Measurements from ENCODE around the gene LRRC17. TPM values are rescaled to one million over a fixed set of nuclear protein-coding genes. Genes with fewer than 3 reads are reported as not detected.

LRRC17 gene, protein sequence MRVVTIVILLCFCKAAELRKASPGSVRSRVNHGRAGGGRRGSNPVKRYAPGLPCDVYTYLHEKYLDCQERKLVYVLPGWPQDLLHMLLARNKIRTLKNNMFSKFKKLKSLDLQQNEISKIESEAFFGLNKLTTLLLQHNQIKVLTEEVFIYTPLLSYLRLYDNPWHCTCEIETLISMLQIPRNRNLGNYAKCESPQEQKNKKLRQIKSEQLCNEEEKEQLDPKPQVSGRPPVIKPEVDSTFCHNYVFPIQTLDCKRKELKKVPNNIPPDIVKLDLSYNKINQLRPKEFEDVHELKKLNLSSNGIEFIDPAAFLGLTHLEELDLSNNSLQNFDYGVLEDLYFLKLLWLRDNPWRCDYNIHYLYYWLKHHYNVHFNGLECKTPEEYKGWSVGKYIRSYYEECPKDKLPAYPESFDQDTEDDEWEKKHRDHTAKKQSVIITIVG
- total RNA-seq (2014; rRNA removed) = 1,139 and 1,308 TPM in 2 replicates
- polyA plus RNA-seq (2012) = 473 TPM

DNA sequence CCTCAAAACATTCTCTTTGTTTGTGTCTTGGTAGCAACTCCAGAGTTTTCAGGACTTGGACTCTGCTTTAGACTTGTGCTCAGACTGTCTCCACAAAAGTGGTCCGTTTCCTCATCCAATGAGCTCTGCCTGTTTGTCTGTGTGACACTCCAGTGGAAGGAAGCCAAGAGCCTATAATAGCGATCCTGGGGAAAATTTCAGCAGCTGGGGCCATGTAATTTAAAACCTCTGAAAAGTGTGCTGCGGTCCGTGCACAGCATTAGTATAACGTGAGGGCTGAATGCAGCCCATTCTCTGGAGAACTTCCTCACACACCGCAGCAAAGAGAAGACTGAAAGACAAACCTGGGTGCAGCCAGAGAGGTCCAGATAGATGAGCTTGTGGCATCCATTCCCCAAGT lies at the start of gene LRRC17:
Gene LRRC17 (plus strand): TSS at position 259 of the 400 bp plus-strand sequence. CDS start 20,914 bp downstream, outside the sequence.
- peak; percentile 100 for DNase-seq (ENCODE audit: low read depth)

DNA sequence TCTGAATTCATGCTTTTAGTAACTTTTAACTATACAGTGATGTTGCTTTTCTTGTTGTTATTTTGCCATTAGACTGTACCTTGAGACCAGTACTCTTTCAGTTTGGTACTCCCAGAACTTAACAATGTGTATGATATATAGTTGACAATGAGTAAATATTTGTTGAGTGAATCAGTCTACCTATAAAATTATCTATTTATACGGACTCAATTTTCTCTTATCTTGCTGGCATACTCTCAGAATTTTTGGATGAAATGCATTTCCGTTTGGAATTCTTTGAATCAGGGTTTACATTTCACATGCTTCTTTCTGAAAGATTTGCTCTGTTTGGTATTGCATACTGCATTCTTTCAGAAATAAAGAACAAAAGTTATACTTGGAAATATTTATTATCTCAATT lies 47.8 kb upstream of the LRRC17 start:
- DNase-seq (ENCODE audit: low read depth) = no peak

DNA sequence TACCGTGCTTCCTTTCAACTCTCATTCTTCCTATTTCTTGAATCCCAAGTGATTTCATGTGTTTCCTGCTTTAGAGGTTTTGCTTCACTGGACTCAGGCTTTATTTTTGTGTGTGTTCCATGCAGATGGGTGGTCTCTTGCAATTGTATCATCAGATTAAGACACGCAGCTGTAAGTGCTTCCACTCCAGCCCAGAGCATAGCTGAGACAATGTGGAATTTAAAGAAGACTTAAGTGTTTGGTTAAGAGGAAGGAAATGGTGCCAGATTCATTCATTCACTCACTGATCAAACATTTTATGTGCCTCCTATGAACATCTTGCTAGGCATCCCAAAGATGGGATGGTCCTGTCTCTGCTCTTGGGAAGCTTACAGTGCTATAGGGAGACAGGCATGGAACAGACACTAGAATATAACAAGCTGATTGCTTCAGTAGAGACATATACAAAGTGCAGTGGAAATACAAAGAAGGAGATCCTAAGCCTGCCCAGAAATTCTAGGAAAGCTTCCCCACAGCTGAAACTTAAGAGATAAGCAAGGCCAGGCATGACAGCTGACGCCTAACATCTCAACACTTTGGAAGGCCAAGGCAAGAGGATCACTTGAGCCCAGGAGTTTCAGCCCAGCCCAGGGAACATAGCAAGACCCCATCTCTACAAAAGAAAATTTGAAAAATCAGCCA lies 46.1 kb upstream of the LRRC17 start:
- no peak for DNase-seq (ENCODE audit: low read depth)

DNA sequence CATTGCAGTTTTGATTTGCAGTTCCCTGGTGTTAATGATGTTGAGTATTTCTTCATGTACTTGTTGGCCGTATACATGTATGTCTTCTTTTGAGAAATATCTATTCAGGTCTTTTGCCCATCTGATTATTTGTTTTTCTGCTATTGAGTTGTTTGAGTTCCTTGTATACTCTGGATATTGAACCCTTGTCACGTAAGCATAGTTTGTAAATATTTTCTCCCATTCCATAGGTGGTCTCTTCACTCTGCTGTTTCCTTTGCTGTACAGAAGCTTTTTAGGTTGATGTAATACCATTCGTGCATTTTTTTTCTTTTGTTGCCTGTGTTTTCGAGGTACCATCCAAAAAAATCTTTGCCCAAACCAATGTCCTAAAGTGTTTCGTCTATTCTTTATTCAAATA lies 43.6 kb upstream of the LRRC17 start:
- no peak for DNase-seq (ENCODE audit: low read depth)

DNA sequence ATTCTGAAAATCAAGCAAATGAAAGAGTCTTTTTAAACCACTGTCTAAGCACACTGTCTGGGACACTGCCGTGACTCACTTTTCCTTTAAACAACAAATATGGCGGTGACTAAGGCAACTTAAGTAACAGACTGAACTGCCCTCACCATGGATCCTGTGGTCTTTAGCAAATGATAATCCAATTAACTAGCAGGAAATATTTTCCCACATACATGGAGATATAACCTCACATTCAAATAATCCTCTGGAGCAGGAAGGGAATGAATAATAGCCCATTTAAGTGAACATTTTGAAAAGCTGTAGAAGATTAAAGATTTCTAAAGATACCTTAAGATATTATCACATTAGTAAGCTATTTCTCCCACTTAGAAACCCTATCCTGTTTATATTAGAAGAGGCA lies 40.3 kb upstream of the LRRC17 start:
- peak; percentile 99 for DNase-seq (ENCODE audit: low read depth)

DNA sequence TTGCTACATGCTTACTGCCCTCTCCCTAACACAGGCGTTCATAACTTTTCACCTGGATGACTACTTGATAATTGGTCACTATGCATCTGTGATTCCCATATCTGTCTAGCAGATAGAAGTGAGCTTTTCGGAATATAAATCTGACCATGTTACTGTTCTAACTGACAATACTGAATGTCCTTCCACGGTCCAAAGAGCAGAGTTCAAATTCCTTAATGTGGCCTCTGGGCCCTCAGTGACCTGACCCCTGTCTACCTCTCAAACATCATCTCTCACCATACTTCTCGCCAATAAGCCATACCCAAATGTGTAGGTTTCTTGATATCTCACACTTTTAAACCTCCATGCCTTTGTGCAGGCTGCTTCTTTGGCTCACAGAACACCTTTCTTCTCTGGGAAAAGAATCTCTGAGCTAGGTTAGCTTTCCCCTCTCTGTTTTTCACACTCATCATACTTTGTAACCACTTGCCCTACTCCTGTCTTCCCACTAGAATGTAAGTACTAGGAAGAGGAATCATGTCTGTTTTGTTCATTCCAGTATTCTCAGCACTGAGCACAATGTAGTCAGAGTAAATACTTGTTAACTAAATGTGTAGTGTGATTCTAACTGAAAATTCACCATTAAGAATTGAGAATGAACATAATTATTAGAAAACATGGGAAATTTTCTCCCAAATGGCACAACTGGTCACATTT lies 39.2 kb upstream of the LRRC17 start:
- no peak for DNase-seq (ENCODE audit: low read depth)

DNA sequence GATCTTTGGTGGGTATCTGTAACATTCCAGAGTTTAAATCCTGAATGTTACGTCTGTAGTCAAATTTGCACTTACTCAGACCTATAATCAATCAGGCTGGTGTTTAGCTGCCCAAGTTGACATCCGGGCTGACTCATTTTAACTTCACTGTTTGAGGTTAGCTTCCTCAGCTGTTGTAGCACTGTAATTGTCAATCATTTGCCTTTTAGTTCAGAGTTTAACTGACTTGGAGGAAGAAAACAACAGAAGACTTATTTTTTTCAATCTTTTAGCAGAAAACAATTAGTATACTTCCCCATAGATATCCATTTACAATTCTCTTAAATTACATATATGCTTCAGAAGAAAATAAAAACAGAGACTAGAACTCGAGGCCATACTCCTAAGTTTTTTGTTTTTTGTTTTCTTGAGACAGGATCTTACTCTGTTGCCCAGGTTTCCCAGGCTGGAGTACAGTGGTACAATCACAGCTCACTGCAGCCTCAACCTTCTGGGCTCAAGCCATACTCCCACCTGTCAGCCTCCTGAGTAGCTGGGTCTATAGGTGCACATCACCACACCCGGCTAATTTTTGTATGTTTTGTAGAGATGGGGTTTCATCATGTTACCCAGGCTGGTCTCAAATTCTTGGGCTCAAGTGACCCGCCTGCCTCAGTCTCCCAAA lies 38.5 kb upstream of the LRRC17 start:
- peak; percentile 100 for DNase-seq (ENCODE audit: low read depth)

DNA sequence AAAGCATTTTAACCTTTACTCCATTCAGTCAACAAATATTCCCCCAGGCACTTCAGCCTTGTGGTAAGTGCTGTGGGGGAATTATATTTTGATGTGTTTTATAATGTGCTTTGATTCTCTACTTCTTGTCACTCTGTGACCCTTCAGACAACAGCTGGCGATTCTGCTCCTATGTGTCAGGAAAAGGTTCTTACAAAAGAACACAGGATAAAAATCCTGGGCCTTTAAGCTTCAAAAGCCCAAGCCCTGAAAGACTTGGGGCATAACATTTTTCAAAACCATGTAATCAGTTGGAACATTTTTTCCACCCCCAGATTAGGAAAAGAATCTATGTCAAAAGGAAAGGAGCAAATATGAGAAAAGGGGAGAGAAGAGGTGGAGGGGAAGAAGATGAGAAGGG lies 37.8 kb upstream of the LRRC17 start:
- peak; percentile 94 for DNase-seq (ENCODE audit: low read depth)

DNA sequence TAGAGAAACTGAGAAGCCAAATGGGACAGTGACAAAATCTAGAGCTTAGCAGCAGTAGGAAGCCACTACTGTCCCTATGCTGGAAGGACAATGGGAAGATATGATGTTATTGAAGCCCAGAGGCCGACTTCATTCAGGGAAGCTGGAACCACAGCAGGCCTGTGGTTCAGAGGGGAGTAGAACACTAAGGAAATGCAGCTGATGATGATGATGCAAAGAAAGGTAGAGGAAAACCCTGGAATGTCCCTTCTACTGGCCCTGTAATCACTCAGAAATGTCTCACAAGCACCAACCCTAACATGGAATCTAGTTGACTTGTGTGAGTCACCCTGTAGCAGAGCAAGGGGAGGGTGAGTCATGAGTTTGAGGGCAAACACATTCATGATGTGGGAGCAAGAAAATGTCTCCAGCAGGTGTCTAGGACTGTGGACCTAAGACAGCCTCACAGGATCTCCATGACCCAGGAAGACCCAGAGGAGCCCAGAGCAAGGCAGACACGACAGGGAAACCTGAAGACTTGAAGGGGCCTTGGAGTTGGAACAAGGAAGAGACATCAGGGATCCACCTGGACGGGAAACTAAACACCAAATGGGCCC lies 37.0 kb upstream of the LRRC17 start:
- DNase-seq (ENCODE audit: low read depth) = peak; percentile 100

DNA sequence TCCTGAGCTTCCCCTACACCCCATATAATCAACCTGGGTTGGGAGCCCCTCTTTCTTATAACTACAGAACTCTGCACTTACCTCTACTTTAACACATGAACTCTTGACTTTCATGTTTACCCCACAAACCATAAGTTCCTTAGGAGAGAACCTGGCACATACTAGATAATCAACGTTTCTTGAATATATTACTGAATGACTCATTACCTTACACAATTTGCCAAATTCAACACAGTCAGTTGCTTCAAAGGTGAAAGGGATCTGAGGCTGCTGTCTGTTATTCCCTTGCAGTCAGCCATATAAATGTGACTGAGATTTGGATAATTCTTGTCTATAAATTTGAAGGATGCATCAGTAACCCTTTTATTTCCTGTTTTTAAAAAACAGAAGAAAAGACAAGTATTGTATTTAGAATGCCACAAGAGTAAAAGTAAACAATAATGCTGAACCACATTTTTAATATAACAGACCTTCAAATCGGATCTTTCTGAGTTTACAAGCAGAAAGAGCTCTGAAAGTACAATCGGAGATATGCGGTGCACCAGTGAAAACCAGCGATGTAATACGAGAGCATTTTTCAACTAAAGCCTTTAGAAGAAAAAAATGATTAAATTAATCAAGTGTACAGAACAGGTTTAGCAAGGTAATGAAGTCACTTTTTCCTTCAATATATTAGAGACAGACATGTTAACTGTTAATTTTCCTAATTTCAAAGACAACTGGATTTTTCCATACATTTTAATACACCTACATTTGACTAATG lies 29.5 kb upstream of the LRRC17 start:
- DNase-seq (ENCODE audit: low read depth) = peak; percentile 71

DNA sequence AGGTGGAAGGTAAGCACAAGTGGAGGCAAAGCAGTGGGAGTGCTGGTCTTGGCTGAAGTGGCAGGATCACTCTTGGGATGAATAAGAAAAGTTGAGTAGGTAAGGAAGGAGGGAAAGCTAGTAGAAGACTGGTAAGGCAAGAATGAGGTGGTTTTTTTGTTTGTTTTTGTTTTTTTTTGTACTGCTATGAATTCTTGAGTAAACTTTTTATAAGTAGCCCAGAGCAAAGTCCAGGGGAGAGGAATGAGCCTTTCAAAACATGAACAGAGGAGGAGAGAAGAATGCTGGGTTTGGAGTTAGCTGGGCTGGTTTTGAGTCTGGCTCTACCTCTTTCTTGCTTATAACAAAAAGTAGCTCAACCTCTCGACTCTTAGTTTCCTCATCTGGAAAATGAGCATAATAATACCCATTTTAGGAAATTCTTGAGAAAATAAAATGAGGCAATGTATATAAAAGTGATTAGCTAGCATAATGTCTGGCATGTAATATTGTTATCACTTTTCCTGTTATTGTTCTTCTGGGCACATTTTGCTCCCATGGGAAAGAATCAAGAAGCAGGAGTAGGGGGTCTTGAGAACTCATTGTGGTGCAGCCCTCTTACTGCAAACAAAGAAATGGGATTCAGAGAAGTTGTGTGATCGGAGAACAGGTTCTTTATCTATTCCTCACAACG lies 24.1 kb upstream of the LRRC17 start:
- DNase-seq (ENCODE audit: low read depth) = no peak

DNA sequence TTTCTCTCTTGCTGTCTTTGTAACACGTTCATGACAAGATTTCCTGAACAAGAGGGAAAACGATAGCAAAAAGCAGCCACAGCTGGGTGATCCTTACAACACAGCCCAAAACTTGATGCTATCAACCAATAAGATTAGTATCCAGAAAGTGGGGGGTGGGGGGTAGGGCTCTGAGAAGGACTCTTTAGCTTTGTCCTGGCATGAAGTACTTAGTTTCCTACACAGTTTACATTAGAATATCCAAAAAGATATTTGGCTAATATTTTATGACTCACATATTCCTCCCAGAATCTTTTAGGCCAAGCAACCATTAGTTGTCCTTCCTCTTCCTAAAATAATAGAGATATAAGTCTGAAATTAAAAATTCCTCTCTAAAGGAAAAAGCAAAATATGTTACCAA lies 22.9 kb upstream of the LRRC17 start:
- peak; percentile 21 for DNase-seq (ENCODE audit: low read depth)

DNA sequence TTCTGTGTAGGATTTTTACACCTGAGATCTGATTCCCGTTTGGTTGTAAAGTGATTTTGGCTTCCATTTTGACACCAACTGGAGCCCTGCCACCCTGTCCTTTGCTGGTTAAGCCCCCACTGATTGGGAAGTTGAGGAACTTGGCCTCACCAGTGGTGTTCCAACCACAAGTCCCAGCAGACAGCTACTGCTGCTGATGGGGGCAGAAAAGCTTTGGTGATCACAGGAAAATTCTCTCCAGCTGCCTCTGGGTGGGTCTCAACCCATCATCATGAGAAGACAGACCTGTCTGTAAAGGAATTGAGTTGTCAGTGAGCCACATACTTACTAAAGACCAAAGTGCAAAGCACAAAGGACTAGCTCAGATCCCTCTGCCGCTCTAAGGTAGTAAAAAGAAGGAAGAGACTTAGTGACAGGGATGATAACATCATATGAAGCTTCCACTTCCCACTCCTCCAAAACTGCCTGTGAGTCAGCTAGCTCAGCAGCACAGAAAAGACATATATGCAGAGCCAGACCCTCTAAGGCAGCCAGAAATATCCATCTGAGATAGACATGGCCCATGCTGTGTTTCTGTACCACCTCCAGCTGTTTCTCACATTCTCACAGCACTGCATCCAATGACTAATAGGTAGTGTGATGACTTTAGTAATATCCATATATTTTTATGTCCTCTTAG lies 22.4 kb upstream of the LRRC17 start:
- peak; percentile 94 for DNase-seq (ENCODE audit: low read depth)

DNA sequence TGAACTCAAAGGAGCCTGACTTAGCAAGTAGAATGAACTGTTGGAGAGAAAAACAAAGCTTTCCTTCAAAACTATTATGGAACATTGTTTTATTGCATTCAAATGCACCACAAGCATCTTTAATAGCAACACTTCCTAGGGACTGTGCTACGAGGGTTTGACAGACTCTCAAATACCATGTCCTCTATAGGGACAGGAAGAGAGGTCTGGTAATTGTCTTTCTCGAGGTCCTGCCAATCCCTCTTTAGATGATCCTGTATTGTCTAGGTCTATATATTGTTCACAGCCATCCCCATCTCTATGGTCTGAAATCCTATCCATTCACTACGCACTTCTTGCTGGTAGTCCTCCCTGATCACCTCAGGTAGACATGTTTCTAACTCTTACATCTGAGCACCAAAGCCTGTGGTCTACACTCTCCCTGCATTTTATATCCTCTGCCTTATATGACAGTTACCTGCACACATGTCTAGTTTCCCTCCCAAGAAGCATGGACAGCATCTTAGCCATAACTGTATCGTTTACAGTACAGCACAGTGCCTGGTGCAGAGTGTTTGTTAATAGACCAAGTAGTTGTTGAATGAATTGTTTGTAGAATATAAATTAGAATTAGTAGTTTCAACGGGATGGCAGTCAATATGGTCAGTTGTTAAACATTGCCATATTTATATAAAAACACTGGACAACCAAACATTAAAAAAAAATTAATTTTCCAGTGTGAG lies 21.7 kb upstream of the LRRC17 start:
- no peak for DNase-seq (ENCODE audit: low read depth)

DNA sequence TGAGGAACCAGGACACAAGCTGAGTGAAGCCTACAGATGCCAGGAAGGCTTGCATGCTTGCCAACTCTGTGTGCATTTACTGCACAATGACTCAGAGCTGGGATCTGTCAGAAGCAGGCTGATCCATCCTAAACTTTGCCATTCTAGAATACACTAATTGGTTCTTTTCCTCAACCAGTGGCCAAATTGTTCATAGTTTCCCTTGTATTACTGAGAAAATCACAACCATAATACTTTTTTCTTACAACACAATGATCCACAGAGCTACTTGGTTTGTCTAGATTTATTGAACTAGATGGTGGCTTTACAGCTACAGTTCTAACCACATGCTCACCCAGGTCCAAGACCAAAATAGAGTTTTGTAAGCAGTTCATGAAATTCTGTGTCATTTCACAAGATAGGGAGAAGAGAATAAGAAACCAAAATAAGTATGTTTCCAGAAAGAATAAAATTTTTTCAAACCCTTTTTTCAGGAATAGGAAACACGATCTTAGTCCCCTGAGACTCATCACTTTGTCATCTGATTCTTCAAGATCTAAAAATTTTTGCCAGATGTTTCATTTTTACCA lies 21.0 kb upstream of the LRRC17 start:
- peak; percentile 97 for DNase-seq (ENCODE audit: low read depth)

DNA sequence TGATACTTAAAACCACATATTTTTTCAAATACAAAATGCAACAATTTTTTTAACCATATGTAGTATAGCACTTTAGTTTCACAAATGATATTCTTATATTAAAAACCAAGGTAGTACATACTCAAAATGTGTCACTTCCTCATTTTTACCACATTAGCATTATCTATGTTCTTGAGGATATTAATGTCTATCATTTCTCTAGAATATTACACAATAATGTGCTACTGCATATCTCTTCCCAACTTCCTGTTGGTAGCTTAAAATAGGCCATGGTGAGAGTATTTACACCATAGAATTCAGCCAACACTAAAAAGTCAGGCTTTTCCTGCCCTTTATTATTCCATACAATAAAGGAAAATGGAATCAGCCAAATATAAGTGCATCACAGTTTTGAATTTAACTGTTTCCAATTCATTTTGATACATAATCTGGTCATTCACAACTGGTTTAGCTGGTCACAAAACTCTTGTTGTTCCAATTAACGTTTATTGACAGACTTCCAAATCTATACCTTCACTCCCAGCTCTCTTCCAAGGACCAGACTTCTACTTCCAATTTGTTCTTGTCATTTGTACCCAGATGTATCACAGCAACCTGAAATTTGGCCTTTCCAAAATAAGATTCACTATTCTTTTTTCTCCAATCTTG lies 20.0 kb upstream of the LRRC17 start:
- DNase-seq (ENCODE audit: low read depth) = peak; percentile 78

DNA sequence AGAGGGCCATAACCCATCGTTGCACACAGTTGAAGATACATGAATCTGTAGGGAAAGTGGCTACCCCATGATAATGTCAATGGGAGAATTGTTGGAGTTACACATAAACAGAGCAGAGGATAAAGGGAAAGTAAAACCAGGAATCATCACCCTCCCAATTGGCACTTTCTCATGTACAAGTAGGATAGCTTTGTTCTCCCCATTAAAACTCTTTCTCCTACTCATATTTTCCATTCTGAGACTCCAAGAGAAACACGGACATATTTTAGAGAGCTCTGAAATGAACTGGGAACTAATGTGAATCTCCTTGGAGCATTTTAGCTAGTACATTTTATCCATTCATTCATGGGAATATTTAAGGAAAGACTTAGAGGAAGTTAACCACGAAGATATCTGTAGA lies 17.2 kb upstream of the LRRC17 start:
- peak; percentile 17 for DNase-seq (ENCODE audit: low read depth)

DNA sequence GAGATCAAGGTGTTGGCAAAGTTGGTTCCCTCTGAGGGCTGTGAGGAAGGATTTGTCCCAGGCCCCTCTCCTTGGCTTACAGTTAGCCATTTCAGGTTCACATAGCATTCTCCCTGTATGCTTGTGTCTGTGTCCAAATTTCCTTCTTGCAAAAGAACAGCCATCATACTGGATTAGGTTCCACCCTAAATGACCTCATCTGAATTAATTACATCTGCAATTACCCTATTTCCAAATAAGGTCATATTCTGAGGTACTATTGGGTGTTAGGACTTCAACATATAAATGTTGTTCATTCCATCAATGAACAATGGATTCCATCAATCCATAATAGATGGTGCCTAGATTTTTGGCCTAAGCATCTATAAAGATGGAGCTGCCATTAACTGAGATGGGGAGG lies 16.2 kb upstream of the LRRC17 start:
- DNase-seq (ENCODE audit: low read depth) = no peak

All from LHCN-M2 (cell line).